Upper lobe of right lung (tissue), 1 donor: ENCODE results near the gene PCP2. TPM values are rescaled to one million over a fixed set of nuclear protein-coding genes. Genes with fewer than 3 reads are reported as not detected.
"Not testable (repeated sequence)": the region's sequence is repeated elsewhere in the genome, so short reads cannot be mapped to it uniquely, and the experiment has no call there.

Source experiments
- ATAC-seq: fragments of 200-7000 bp; cut with Tn5 transposase; one replicate; pipeline ENCODE4 v1.9.1; 2020; ENCODE audit warnings: mild to moderate bottlenecking, moderate library complexity
- DNase-seq: peaks from one replicate; pipeline ENCODE4 v3.0.0-alpha.2; 2020
- H3K27ac ChIP-seq: fragments of 200-600 bp; one replicate; pipeline ENCODE4 v1.8.0; 2022
- H3K27me3 ChIP-seq: fragments of 200-600 bp; one replicate; pipeline ENCODE4 v1.8.0; 2022; ENCODE audit warnings: mild to moderate bottlenecking
- H3K36me3 ChIP-seq: fragments of 200-600 bp; one replicate; pipeline ENCODE4 v1.8.0; 2022
- H3K4me1 ChIP-seq: fragments of 200-600 bp; one replicate; pipeline ENCODE4 v1.8.0; 2022
- H3K4me3 ChIP-seq: fragments of 200-600 bp; one replicate; pipeline ENCODE4 v1.8.0; 2022; ENCODE audit warnings: mild to moderate bottlenecking
- H3K9me3 ChIP-seq: fragments of 200-600 bp; one replicate; pipeline ENCODE4 v1.8.0; 2022
- CTCF ChIP-seq: fragments of 200-600 bp; IDR thresholded peaks from one replicate; pipeline ENCODE4 v1.8.0; 2022; ENCODE audit warnings: antibody characterized with exemption
- intact Hi-C: fragments of 100-400 bp; cut with DNase I; formaldehyde crosslinking; loops from one replicate; pipeline ENCODE4 v1.11.0; 2022
- total RNA-seq: library from RNA; stranded (reverse); fragmentation: NEBNext Ultra II Directional; extraction: Animal tissue kit (Norgen Biotek cat#: 25700); gene quantifications from one replicate; pipeline ENCODE4 v1.2.1, GENCODE V29; 2021
- donor health status: DM: no; HTN: yes; CAD: no; lungs with severe emphysema.

The PCP2 gene
- total RNA-seq, 1 donor from 2014 or later: 3.5 TPM

- Histone ChIP-seq H3K9me3 (no peaks in the 10 kb centered on the region), H3K4me1 (no peaks in the 10 kb centered on the region), H3K36me3 (peaks cover 10% of the 10 kb centered on the region), H3K4me3 (no peak overlapping the region), H3K27ac (no peak overlapping the region), H3K27me3 (no peaks in the 10 kb centered on the region)
- ATAC-seq (peak; percentile 51), DNase-seq (no peak)
- intact Hi-C loops: no loop called here
- no peak for TF ChIP-seq CTCF
These were observed 11.6 kb upstream of the PCP2 start for GRCh38 chr19:7645163-7645562.

- ATAC-seq (no peak), DNase-seq (no peak)
- intact Hi-C loops: no loop called here
- no peaks in the 10 kb centered on the region for H3K9me3 ChIP-seq
- H3K27me3 ChIP-seq: no peaks in the 10 kb centered on the region
- TF ChIP-seq CTCF: no peak
- no peak overlapping the region for H3K27ac ChIP-seq
- peaks cover 10% of the 10 kb centered on the region for H3K36me3 ChIP-seq
- H3K4me1 ChIP-seq: no peaks in the 10 kb centered on the region
- no peak overlapping the region for H3K4me3 ChIP-seq
These were observed 11.0 kb upstream of the PCP2 start for GRCh38 chr19:7644550-7644877.

DNA sequence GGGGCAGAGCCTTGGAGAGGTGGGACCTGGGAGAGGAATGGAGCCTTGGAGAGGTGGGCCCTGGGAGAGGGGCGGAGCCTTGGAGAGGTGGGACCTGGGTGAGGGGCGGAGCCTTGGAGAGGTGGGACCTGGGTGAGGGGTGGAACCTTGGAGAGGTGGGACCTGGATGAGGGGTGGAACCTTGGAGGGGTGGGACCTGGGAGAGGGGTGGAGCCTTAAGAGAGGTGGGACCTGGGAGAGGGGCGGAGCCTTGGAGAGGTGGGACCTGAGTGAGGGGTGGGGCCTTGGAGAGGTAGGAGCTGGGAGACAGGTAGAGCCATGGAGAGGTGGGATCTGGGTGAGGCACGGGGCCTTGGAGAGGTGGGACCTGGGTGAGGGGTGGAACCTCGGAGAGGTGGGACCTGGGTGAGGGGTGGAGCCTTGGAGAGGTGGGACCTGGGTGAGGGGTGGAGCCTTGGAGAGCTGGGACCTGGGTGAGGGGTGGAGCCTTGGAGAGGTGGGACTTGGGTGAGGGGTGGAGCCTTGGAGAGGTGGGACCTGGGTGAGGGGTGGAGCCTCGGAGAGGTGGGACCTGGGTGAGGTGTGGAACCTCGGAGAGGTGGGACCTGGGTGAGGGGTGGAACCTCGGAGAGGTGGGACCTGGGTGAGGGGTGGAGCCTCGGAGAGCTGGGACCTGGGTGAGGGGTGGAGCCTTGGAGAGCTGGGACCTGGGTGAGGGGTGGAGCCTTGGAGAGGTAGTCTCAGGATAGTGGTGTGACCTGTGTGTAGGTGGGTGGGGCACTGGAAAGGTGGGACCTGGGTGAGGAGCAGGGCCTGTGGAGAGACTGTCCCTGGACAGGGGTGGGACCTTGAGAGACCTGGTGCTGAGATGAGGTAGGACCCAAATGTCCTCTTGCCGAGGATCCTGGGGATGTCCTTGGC is 10.4 kb upstream of the PCP2 start:
- H3K9me3 ChIP-seq, H3K4me1 ChIP-seq, H3K27ac ChIP-seq, H3K27me3 ChIP-seq, intact Hi-C loops, H3K4me3 ChIP-seq: not testable (repeated sequence)
- peaks cover 10% of the 10 kb centered on the region for H3K36me3 ChIP-seq
- DNase-seq: peak; percentile 67
- ATAC-seq: peak; percentile 6

DNA sequence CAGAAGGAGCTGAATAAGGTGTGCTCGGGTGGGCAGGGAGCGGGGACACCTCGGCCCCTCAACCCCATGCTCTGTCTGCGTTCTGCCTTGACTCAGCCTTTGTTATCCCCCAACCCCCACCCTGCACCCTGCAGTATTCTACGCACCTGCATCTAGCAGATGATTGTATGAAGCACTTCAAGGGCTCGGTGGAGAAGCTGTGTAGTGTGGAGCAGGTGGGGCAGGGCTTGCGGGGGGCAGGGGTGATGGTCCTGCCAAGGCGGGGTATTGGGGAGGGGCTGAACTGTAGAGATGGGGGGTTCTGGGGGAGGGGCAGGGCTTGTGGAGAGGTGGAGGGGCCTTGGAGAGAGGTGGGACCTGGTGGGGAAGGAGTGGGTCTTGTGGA is 9.5 kb upstream of the PCP2 start:
- ATAC-seq (no peak), DNase-seq (no peak)
- H3K36me3 ChIP-seq: peaks cover 10% of the 10 kb centered on the region
- no peak overlapping the region for H3K4me3 ChIP-seq
- peaks cover 4% of the 10 kb centered on the region for H3K4me1 ChIP-seq
- intact Hi-C loops: no loop called here
- no peak for TF ChIP-seq CTCF
- H3K27ac ChIP-seq: no peak overlapping the region
- H3K9me3 ChIP-seq: no peaks in the 10 kb centered on the region
- H3K27me3 ChIP-seq: peaks cover 5% of the 10 kb centered on the region

DNA sequence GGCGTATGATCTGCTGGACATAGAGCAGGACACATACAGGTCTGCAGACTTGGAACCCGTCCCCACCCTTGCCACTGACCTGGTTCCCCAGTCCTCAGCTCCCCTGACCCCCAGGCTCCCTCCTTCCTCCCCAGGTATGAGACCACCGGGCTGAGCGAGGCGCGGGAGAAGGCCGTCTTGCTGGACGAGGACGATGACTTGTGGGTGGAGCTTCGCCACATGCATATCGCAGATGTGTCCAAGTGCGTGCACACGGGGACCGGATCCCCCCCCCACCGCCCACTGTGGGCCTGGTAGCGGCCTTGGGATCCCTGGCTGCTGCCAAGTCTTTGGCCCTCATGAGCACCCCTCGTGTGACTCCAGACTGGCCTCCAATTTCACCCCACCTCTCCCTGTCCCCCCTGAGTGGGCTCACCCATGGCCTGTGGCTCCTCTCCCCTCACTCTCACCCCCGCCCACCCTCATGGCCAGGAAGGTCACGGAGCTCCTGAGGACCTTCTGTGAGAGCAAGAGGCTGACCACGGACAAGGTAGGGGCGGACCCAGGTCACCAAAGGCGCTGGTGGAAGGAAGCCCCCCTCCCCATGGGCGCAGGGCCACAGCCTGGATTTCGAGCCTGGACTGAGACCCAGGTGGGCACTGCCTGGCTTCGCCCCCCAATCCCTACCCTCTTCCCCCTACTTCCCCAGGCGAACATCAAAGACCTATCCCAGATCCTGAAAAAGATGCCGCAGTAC is 8.9 kb upstream of the PCP2 start:
- TF ChIP-seq CTCF: no peak
- H3K27me3 ChIP-seq: peaks cover 5% of the 10 kb centered on the region

More for the DNA sequence above, 8.9 kb upstream of the PCP2 start:
- H3K9me3 ChIP-seq: no peaks in the 10 kb centered on the region
- no peak overlapping the region for H3K4me3 ChIP-seq
- no peak for DNase-seq
- H3K36me3 ChIP-seq: peaks cover 10% of the 10 kb centered on the region
- intact Hi-C loops: no loop called here
- ATAC-seq: no peak
- H3K27ac ChIP-seq: no peak overlapping the region
- peaks cover 7% of the 10 kb centered on the region for H3K4me1 ChIP-seq
